Body of pancreas (tissue), 4 donors: ENCODE data around the gene GPX3.
A peak's percentile ranks its signal among the peaks of the same experiment; 100 is the strongest.

Source experiments
- CTCF ChIP-seq, 7 experiments: fragments of 450-650 bp in 4 of 7; fragments of 200-600 bp in 3 of 7; sonication (generic) in 3 of 7; IDR thresholded peaks; one replicate each; pipeline ENCODE4 v1.5.1; 2016 to 2019; ENCODE audit warnings: antibody characterized with exemption in 7 of 7
- POLR2A ChIP-seq, 3 donors: fragments of 450-650 bp; IDR thresholded peaks; one replicate each; pipeline ENCODE4 v1.6.1; 2016; ENCODE audit warnings: antibody characterized with exemption in 3 of 3, mild to moderate bottlenecking in 2 of 3

- TF ChIP-seq POLR2A (IDR thresholded peaks at IDR 0.05) (no peak), CTCF (IDR thresholded peaks at IDR 0.05) (peak in 4 of 7 experiments; percentile 14 to 35 (median 27))
These were observed 28.1 kb downstream of the GPX3 start for GRCh38 chr5:151048526-151048925.
